HS-5 (cell line): ENCODE results near the gene TATDN2.

Experiments
- DNase-seq: peaks from one replicate; pipeline ENCODE4 v3.0.0-alpha.2; 2012; ENCODE audit warnings: low read depth

The TATDN2 gene

GRCh38 chr3:10320320-10320677 is 72.0 kb downstream of the TATDN2 start:
- no peak for DNase-seq

GRCh38 chr3:10321630-10322351 is 73.5 kb downstream of the TATDN2 start:
- no peak for DNase-seq

- DNase-seq, result no peak
These were observed 74.1 kb downstream of the TATDN2 start for GRCh38 chr3:10322352-10322710.

- no peak for DNase-seq
These were observed 79.3 kb downstream of the TATDN2 start for GRCh38 chr3:10327592-10327991.

GRCh38 chr3:10328460-10329071 is 80.3 kb downstream of the TATDN2 start:
- DNase-seq, result no peak

GRCh38 chr3:10329495-10330015 is 81.3 kb downstream of the TATDN2 start:
- no peak for DNase-seq

GRCh38 chr3:10330319-10330718 is 82.1 kb downstream of the TATDN2 start:
- DNase-seq, result no peak
